Measurements from ENCODE around the gene C20orf204.
"Not testable (repeated sequence)": the region's sequence is repeated elsewhere in the genome, so short reads cannot be mapped to it uniquely, and the experiment has no call there.

Gene C20orf204

GRCh38 chr20:64082126-64082731 lies 46.2 kb downstream of the C20orf204 start:
- no peak for TF ChIP-seq CTCF (IDR thresholded peaks at IDR 0.05; ENCODE audit: insufficient read depth, low read depth, low read length, missing control alignments)
- H3K4me3 ChIP-seq (ENCODE audit: low read length) = no peak overlapping the region
- DNase-seq (ENCODE audit: low read depth) = no peak

GRCh38 chr20:64082820-64083377 lies 46.9 kb downstream of the C20orf204 start:
- no peak for TF ChIP-seq CTCF (IDR thresholded peaks at IDR 0.05; ENCODE audit: insufficient read depth, low read depth, low read length, missing control alignments)
- H3K4me3 ChIP-seq (ENCODE audit: low read length) = no peak overlapping the region
- DNase-seq (ENCODE audit: low read depth) = no peak

GRCh38 chr20:64083378-64083803 lies 47.4 kb downstream of the C20orf204 start:
- H3K4me3 ChIP-seq (ENCODE audit: low read length) = peak overlapping the region; percentile 27
- TF ChIP-seq CTCF (IDR thresholded peaks at IDR 0.05; ENCODE audit: insufficient read depth, low read depth, low read length, missing control alignments) = peak; percentile 39
- peak; percentile 82 for DNase-seq (ENCODE audit: low read depth)

- no peak for DNase-seq (ENCODE audit: low read depth)
- TF ChIP-seq CTCF (IDR thresholded peaks at IDR 0.05; ENCODE audit: insufficient read depth, low read depth, low read length, missing control alignments) = no peak
- peak within 1 kb of the TSS; percentile 27 for H3K4me3 ChIP-seq (ENCODE audit: low read length)
Observed at GRCh38 chr20:64083804-64084684, 48.1 kb downstream of the C20orf204 start, which contains the start of gene LKAAEAR1. TSS of gene LKAAEAR1 (minus strand) at chr20:64084398. CDS start at chr20:64084219, 179 bp downstream.

- no peak for TF ChIP-seq CTCF (IDR thresholded peaks at IDR 0.05; ENCODE audit: insufficient read depth, low read depth, low read length, missing control alignments)
- H3K4me3 ChIP-seq (ENCODE audit: low read length) = no peak overlapping the region
- DNase-seq (ENCODE audit: low read depth) = no peak
Observed at GRCh38 chr20:64084685-64085152, 48.7 kb downstream of the C20orf204 start.

GRCh38 chr20:64086801-64087200 lies 50.8 kb downstream of the C20orf204 start:
- DNase-seq (ENCODE audit: low read depth) = peak; percentile 68
- H3K4me3 ChIP-seq (ENCODE audit: low read length) = no peak overlapping the region
- TF ChIP-seq CTCF (IDR thresholded peaks at IDR 0.05; ENCODE audit: insufficient read depth, low read depth, low read length, missing control alignments) = no peak

- H3K4me3 ChIP-seq (ENCODE audit: low read length); DNase-seq (ENCODE audit: low read depth): not testable (repeated sequence)
Observed at GRCh38 chr20:64087226-64087825, 51.3 kb downstream of the C20orf204 start.

GRCh38 chr20:64088586-64088985 lies 52.6 kb downstream of the C20orf204 start:
- DNase-seq (ENCODE audit: low read depth); H3K4me3 ChIP-seq (ENCODE audit: low read length): not testable (repeated sequence)
